IMR-90 (cell line): ENCODE results near the gene MMP23B. TPM values are rescaled to one million over a fixed set of nuclear protein-coding genes. Genes with fewer than 3 reads are reported as not detected.

Source experiments
- ATAC-seq: fragments of 200-7000 bp; cut with Tn5 transposase; 2 replicates; pipeline ENCODE4 v1.9.1; 2020; ENCODE audit warnings: low read depth, mild to moderate bottlenecking, moderate library complexity
- BruUV-seq: library from RNA; stranded (reverse); fragments of 400-500 nt; replicated peaks from 2 replicates; lab custom pipeline; 2021; lab: Mats Ljungman, UMichigan
- CTCF ChIA-PET: fragments of 300-600 bp; formaldehyde crosslinking; extraction: SDS; loops from one replicate; lab custom pipeline; 2021; ENCODE audit warnings: antibody characterized with exemption; lab: Yijun Ruan, JAX
- POLR2A ChIA-PET: fragments of 300-600 bp; sonication (Branson Sonifier 250); formaldehyde crosslinking; loops from one replicate; lab custom pipeline; 2022; ENCODE audit warnings: antibody characterized with exemption; ENCODE audit not compliant: unreplicated experiment; lab: Charles Lee
- DNase-seq: peaks from one replicate; pipeline ENCODE4 v3.0.0; 2013
- H2AFZ ChIP-seq: replicated peaks from 2 replicates; pipeline ENCODE3; 2013; ENCODE audit warnings: low read length, mild to moderate bottlenecking; ENCODE audit not compliant: poor library complexity
- H2AK5ac ChIP-seq: 2 replicates; pipeline ENCODE4 v1.6.1; 2013; ENCODE audit warnings: low read depth, low read length, inconsistent platforms
- H2AK9ac ChIP-seq: replicated peaks from 2 replicates; pipeline ENCODE3; 2013; ENCODE audit warnings: mild to moderate bottlenecking, low read depth, low read length, moderate library complexity; ENCODE audit not compliant: poor library complexity
- H2BK120ac ChIP-seq: 2 replicates; pipeline ENCODE4 v1.6.1; 2013; ENCODE audit warnings: low read depth, low read length, inconsistent platforms
- H2BK15ac ChIP-seq: 3 replicates; pipeline ENCODE4 v1.6.1; 2013; ENCODE audit warnings: low read depth, low read length, inconsistent platforms
- H2BK20ac ChIP-seq: 2 replicates; pipeline ENCODE4 v1.6.1; 2013; ENCODE audit warnings: low read depth, mild to moderate bottlenecking, inconsistent platforms, low read length, moderate library complexity
- H2BK5ac ChIP-seq: 2 replicates; pipeline ENCODE4 v1.6.1; 2013; ENCODE audit warnings: mild to moderate bottlenecking, low read depth, low read length, inconsistent platforms; ENCODE audit not compliant: poor library complexity, severe bottlenecking
- H3K14ac ChIP-seq: replicated peaks from 2 replicates; pipeline ENCODE4 v1.6.1; 2013; ENCODE audit warnings: low read depth, low read length, inconsistent platforms
- H3K18ac ChIP-seq: 2 replicates; pipeline ENCODE4 v1.6.1; 2013; ENCODE audit warnings: low read depth, low read length, control low read depth
- H3K23ac ChIP-seq: 2 replicates; pipeline ENCODE4 v1.6.1; 2013; ENCODE audit warnings: low read depth, low read length, inconsistent platforms
- H3K27ac ChIP-seq: 2 replicates; pipeline ENCODE4 v1.5.1; 2013; ENCODE audit warnings: mild to moderate bottlenecking, control low read depth, low read length; ENCODE audit not compliant: insufficient read depth
- H3K27me3 ChIP-seq: 2 replicates; pipeline ENCODE4 v1.6.1; 2013; ENCODE audit warnings: low read length; ENCODE audit not compliant: control insufficient read depth, insufficient read depth
- H3K36me3 ChIP-seq: 2 replicates; pipeline ENCODE4 v1.6.1; 2013; ENCODE audit warnings: low read length, mixed read lengths; ENCODE audit not compliant: control insufficient read depth, insufficient read depth
- H3K4ac ChIP-seq: 2 replicates; pipeline ENCODE4 v1.6.1; 2013; ENCODE audit warnings: low read depth, low read length, inconsistent platforms
- H3K4me1 ChIP-seq: 2 replicates; pipeline ENCODE4 v1.6.1; 2013; ENCODE audit warnings: low read length, mixed read lengths; ENCODE audit not compliant: control insufficient read depth, insufficient read depth
- H3K4me2 ChIP-seq: 2 replicates; pipeline ENCODE4 v1.6.1; 2013; ENCODE audit warnings: low read depth, mild to moderate bottlenecking, control low read depth, low read length, moderate library complexity
- H3K4me3 ChIP-seq: 2 replicates; pipeline ENCODE4 v1.5.1; 2013; ENCODE audit warnings: low read depth, mild to moderate bottlenecking, control low read depth, low read length, moderate library complexity; ENCODE audit not compliant: insufficient read depth
- H3K56ac ChIP-seq: 2 replicates; pipeline ENCODE4 v1.6.1; 2013; ENCODE audit warnings: low read length, inconsistent platforms; ENCODE audit not compliant: insufficient read depth; ENCODE audit errors: extremely low read depth
- H3K79me1 ChIP-seq, 2 experiments: 2 replicates each; pipeline ENCODE4 v1.6.1; 2013; ENCODE audit warnings: low read length in 2 of 2, inconsistent platforms in 1 of 2, low read depth in 1 of 2
- H3K9ac ChIP-seq: 2 replicates; pipeline ENCODE4 v1.6.1; 2013; ENCODE audit warnings: low read depth, low read length, control low read depth
- H3K9me1 ChIP-seq: 2 replicates; pipeline ENCODE4 v1.6.1; 2013; ENCODE audit warnings: low read length, inconsistent platforms; ENCODE audit not compliant: insufficient read depth
- H3K9me3 ChIP-seq: 2 replicates; pipeline ENCODE4 v1.6.1; 2013; ENCODE audit warnings: low read length; ENCODE audit not compliant: control insufficient read depth, insufficient read depth
- H4K20me1 ChIP-seq: 2 replicates; pipeline ENCODE4 v1.6.1; 2013; ENCODE audit warnings: low read length, inconsistent platforms; ENCODE audit not compliant: insufficient read depth
- H4K5ac ChIP-seq: 2 replicates; pipeline ENCODE4 v1.6.1; 2013; ENCODE audit warnings: mild to moderate bottlenecking, low read depth, low read length, control low read depth
- H4K8ac ChIP-seq, 2 experiments: 2 replicates each; pipeline ENCODE4 v1.6.1; 2013; ENCODE audit warnings: low read depth in 2 of 2, low read length in 2 of 2, control low read depth in 1 of 2, inconsistent platforms in 1 of 2
- H4K91ac ChIP-seq: 2 replicates; pipeline ENCODE4 v1.6.1; 2013; ENCODE audit warnings: low read depth, low read length, inconsistent platforms; ENCODE audit not compliant: insufficient read depth
- CHD1 ChIP-seq: IDR thresholded peaks from 2 replicates; pipeline ENCODE4 v1.6.1; 2012; ENCODE audit warnings: low read depth, low read length, improper control_type of control experiment
- FOS ChIP-seq: fragments of 150-350 bp; IDR thresholded peaks from 2 replicates; pipeline ENCODE4 v1.6.1; 2016; ENCODE audit warnings: low read depth, low read length
- NFE2L2 ChIP-seq: fragments of 150-350 bp; IDR thresholded peaks from 2 replicates; pipeline ENCODE4 v1.6.1; 2016; ENCODE audit warnings: low read depth, mild to moderate bottlenecking, low read length
- RAD21 ChIP-seq: IDR thresholded peaks from 2 replicates; pipeline ENCODE4 v1.6.1; 2012; ENCODE audit warnings: low read length, improper control_type of control experiment
- SMC3 ChIP-seq: fragments of 150-350 bp; IDR thresholded peaks from 2 replicates; pipeline ENCODE4 v1.6.1; 2016; ENCODE audit warnings: low read depth, mild to moderate bottlenecking, antibody characterized with exemption, low read length, moderate library complexity
- WGBS, 2 experiments: methylation state at CpG; one replicate each; pipeline versions ENCODE4 v1.1.5 to v1.1.7; 2013; ENCODE audit warnings: missing lambda C conversion rate in 2 of 2; ENCODE audit not compliant: insufficient read length in 1 of 2; ENCODE audit errors: extremely low coverage in 2 of 2; 5-methylcytosine and 5-hydroxymethylcytosine counted together
- dilution Hi-C: fragments of 300-500 bp; cut with HindIII; formaldehyde crosslinking; loops from one replicate; pipeline ENCODE4 v1.14.3; 2018; ENCODE audit warnings: low sequenced_read_pairs; ENCODE audit not compliant: unreplicated experiment
- in situ Hi-C: fragments of 300-500 bp; cut with MboI; formaldehyde crosslinking; loops from 3 replicates; pipeline ENCODE4 v1.14.3; 2019; ENCODE audit warnings: low sequenced_read_pairs, inconsistent platforms, mixed read lengths
- intact Hi-C: fragments of 100-400 bp; cut with micrococcal nuclease; formaldehyde crosslinking; loops from 2 replicates; pipeline ENCODE4 v1.10.0; 2022
- polyA plus RNA-seq, 3 experiments: library from polyadenylated mRNA; depleted of rRNA; stranded (reverse); fragments of >200 nt; gene quantifications; 2 replicates each; pipeline ENCODE4 v1.2.3, GENCODE V29; 2012; ENCODE audit warnings: low replicate concordance in 1 of 3
- total RNA-seq: library from RNA; depleted of rRNA; stranded (reverse); fragments of >200 nt; gene quantifications from 2 replicates; pipeline ENCODE4 v1.2.3, GENCODE V29; 2012
- TF ChIP-seq, protein P1 (sequence below): fragments of 150-350 bp; IDR thresholded peaks from 2 replicates; pipeline ENCODE4 v1.6.1; 2016; ENCODE audit warnings: low read depth, mild to moderate bottlenecking, low read length, moderate library complexity, borderline replicate concordance

Gene MMP23B
- total and polyA plus RNA-seq, 2 of the 4 experiments (the other 2 are of a cell fraction), result 1.1 to 5.4 TPM

DNA sequence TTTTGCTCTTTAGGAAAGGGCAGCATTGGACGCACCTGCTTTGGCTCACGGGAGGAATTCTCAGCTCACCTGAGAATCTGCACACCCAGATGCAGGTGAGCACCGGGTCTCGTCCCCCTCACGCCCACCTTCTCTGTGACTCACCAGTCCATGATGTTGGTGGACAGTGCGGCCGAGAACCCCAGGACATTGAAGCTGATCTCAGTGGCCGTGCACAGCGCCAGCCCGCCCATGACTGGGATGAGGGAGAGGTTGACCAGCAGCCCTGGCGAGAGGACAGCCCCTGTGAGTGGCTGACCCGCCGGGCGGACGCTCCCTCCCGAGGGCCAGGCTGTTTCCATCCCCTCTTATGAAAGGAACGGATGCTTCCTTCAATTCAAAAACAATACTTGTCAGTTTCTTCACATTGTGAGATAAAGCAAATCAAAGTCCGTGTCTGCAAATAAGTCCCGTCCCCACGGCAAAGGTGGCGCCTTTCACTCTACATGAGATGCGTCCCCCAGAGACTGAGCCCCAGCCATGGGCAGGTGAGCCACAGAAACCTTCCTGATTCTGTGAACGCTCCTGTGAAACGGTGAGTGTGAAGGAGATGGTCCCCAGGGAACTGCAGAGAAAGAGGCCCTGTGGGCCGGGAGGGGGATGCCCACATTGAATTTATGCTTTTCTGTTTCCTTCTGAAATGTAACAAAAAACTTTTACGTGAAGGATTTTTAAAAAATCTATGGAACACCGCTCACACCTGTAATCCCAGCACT is 39.6 kb downstream of the MMP23B start:
- POLR2A ChIA-PET, result no interaction called here
- intact Hi-C loops, result no loop called here
- dilution Hi-C loops, result no loop called here

More for the DNA sequence above, 39.6 kb downstream of the MMP23B start:
- Histone ChIP-seq H2AK9ac (no peak overlapping the region), H3K23ac (no peak overlapping the region), H2AFZ (no peak overlapping the region), H3K9me1 (no peaks in the 10 kb centered on the region), H3K4me1 (no peaks in the 10 kb centered on the region), H3K4me3 (no peak overlapping the region), H2BK5ac (no peak overlapping the region), H4K91ac (no peak overlapping the region), H3K9me3 (no peaks in the 10 kb centered on the region), H2BK120ac (no peak overlapping the region), H3K4me2 (no peak overlapping the region), H3K4ac (no peak overlapping the region), H3K14ac (no peak overlapping the region), H3K79me1 (peaks cover 8% of the 10 kb centered on the region in 2 experiments; a peak in 2 of 4 replicates), H4K8ac (no peak overlapping the region), H4K20me1 (no peaks in the 10 kb centered on the region), H3K9ac (no peak overlapping the region), H3K27ac (no peak overlapping the region), H2BK15ac (no peak overlapping the region), H2AK5ac (no peak overlapping the region), H3K56ac (no peak overlapping the region), H3K27me3 (no peaks in the 10 kb centered on the region), H3K18ac (no peak overlapping the region), H2BK20ac (no peak overlapping the region), H3K36me3 (peaks cover 49% of the 10 kb centered on the region), H4K5ac (no peak overlapping the region)
- 93% methylated on average over 3 of the region's 27 CpGs; no CpG with 5 or more reads in 1 of the 2 experiments for WGBS, 2 experiments
- in situ Hi-C loops, result no loop called here
- CTCF ChIA-PET, result no interaction called here
- DNase-seq (no peak), ATAC-seq (no peak)
- no peak for TF ChIP-seq FOS
- no peak for TF ChIP-seq NFE2L2
- no peak for TF ChIP-seq RAD21
- no peak for TF ChIP-seq CHD1
- no peak for TF ChIP-seq SMC3
- TF ChIP-seq, protein P1, sequence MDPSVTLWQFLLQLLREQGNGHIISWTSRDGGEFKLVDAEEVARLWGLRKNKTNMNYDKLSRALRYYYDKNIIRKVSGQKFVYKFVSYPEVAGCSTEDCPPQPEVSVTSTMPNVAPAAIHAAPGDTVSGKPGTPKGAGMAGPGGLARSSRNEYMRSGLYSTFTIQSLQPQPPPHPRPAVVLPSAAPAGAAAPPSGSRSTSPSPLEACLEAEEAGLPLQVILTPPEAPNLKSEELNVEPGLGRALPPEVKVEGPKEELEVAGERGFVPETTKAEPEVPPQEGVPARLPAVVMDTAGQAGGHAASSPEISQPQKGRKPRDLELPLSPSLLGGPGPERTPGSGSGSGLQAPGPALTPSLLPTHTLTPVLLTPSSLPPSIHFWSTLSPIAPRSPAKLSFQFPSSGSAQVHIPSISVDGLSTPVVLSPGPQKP, result no peak
- no TSS peak for BruUV-seq
